GM12864 (cell line): ENCODE measurements around the gene ASIC2.

Experiments used
- DNase-seq: peaks from one replicate; pipeline ENCODE4 v3.0.0-alpha.2; 2011; ENCODE audit warnings: low read depth
- H3K4me3 ChIP-seq: 2 replicates; pipeline ENCODE4 v1.5.1; 2011; ENCODE audit warnings: mild to moderate bottlenecking, low read depth, low read length, control low read depth
- CTCF ChIP-seq: IDR thresholded peaks from 2 replicates; pipeline ENCODE4 v1.5.1; 2011; ENCODE audit warnings: low read depth, mild to moderate bottlenecking, moderate library complexity, low read length, control low read depth, inconsistent platforms; ENCODE audit errors: missing control alignments

Gene ASIC2

GRCh38 chr17:33090806-33091205 lies 202.3 kb downstream of the ASIC2 start:
- H3K4me3 ChIP-seq, result no peak overlapping the region
- no peak for TF ChIP-seq CTCF
- no peak for DNase-seq

- no peak for TF ChIP-seq CTCF
- H3K4me3 ChIP-seq, result no peak overlapping the region
- DNase-seq, result no peak
These were observed 206.2 kb downstream of the ASIC2 start for GRCh38 chr17:33086878-33087277.

- no peak for TF ChIP-seq CTCF
- DNase-seq, result no peak
These were observed 207.1 kb downstream of the ASIC2 start for GRCh38 chr17:33086041-33086440.

GRCh38 chr17:33085256-33085655 lies 207.8 kb downstream of the ASIC2 start:
- TF ChIP-seq CTCF, result no peak
- DNase-seq, result no peak
- H3K4me3 ChIP-seq, result no peak overlapping the region

More at GRCh38 chr17:33086041-33086440, 207.1 kb downstream of the ASIC2 start:
- no peak overlapping the region for H3K4me3 ChIP-seq

GRCh38 chr17:33084755-33085154 lies 208.3 kb downstream of the ASIC2 start:
- no peak overlapping the region for H3K4me3 ChIP-seq
- no peak for DNase-seq
- no peak for TF ChIP-seq CTCF

GRCh38 chr17:33082529-33083173 lies 210.4 kb downstream of the ASIC2 start:
- H3K4me3 ChIP-seq, result no peak overlapping the region
- TF ChIP-seq CTCF, result no peak
- DNase-seq, result no peak

GRCh38 chr17:33080091-33080490 lies 213.0 kb downstream of the ASIC2 start:
- no peak for DNase-seq
- H3K4me3 ChIP-seq, result no peak overlapping the region
- no peak for TF ChIP-seq CTCF
